Measurements from ENCODE around the gene LRRC74B.
"Not testable (repeated sequence)": the region's sequence is repeated elsewhere in the genome, so short reads cannot be mapped to it uniquely, and the experiment has no call there.

The LRRC74B gene

GRCh38 chr22:21054046-21054713 lies 8.4 kb downstream of the LRRC74B start:
- DNase-seq (ENCODE audit: low read depth in 2 of 2, low spot score in 1 of 2), result no peak

- no peak for DNase-seq (ENCODE audit: low read depth in 2 of 2, low spot score in 1 of 2)
These were observed 9.2 kb downstream of the LRRC74B start for GRCh38 chr22:21054714-21055563.

DNA sequence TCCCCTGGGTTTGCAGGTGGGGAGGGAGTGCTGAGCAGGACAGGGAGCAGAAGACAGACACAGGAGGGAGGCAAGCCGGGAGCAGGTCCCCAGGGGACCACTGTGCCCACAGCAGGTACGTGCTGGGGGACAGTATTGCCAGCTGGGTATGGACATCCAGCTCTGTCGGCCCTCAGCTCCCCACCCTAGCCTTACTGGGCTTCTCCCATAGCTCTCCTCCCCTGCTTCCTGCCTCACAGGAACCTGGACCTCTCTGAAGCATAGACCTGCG lies 9.8 kb downstream of the LRRC74B start:
- no peak for DNase-seq (ENCODE audit: low read depth in 2 of 2, low spot score in 1 of 2)

DNA sequence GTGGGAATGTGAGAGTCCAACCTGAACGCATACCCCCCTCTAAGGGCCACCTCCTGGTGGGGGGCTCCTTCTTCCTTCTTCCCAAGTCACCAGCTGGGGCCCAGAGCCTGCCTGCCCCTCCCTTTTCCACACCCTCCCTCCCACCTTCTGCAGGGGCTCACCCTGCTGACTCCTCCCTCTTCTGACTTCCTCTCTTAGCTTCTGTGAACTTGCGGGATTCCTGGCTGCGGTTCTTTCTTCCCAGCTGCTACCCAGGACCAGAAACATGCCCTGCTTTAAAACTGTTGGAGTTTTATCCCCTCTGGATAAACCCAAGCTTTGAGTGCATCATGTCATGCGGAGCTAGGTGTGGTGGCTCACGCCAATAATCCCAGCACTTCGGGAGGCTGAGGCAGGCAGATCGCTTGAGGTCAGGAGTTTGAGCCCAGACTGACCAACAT lies 10.2 kb downstream of the LRRC74B start:
- DNase-seq (ENCODE audit: low read depth in 2 of 2, low spot score in 1 of 2), result no peak

DNA sequence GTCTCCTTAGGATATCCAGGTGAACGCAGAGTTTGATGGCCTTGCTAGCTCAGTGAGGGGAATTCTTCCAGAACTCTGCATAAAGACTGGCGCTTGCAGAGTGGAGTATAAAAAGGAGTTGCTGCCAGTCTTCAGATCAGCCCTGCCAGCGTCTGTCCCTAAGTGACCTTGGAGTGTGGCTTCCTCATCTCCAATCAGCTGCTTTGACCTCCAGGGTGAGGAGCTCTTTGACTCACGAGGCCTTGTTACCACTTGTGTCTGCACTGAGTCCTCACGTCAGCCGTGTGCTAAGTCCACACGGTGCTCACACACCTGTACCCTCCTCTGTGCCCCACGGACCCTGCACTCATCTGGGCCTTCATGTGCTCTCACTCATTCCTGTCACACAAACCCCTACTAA lies 14.6 kb downstream of the LRRC74B start:
- not testable (repeated sequence) for DNase-seq (ENCODE audit: low read depth in 2 of 2, low spot score in 1 of 2)

GRCh38 chr22:21061660-21062321 lies 16.0 kb downstream of the LRRC74B start:
- DNase-seq (ENCODE audit: low read depth in 2 of 2, low spot score in 1 of 2), result not testable (repeated sequence)

DNA sequence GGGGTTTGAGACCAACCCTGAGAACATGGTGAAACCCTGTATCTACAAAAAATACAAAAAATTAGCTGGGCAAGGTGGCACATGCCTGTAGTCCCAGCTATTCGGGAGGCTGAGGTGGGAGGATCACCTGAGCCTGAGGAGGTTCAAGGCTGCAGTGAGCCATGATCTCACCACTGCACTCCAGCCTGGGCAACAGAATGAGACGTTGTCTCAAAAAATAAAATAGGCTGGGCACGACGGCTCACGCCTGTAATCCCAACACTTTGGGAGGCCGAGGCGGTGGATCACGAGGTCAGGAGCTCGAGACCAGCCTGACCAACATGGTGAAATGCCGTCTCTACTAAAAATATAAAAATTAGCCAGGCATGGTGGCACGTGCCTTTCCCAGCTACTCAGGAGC lies 18.7 kb downstream of the LRRC74B start:
- DNase-seq (ENCODE audit: low read depth in 2 of 2, low spot score in 1 of 2), result not testable (repeated sequence)

DNA sequence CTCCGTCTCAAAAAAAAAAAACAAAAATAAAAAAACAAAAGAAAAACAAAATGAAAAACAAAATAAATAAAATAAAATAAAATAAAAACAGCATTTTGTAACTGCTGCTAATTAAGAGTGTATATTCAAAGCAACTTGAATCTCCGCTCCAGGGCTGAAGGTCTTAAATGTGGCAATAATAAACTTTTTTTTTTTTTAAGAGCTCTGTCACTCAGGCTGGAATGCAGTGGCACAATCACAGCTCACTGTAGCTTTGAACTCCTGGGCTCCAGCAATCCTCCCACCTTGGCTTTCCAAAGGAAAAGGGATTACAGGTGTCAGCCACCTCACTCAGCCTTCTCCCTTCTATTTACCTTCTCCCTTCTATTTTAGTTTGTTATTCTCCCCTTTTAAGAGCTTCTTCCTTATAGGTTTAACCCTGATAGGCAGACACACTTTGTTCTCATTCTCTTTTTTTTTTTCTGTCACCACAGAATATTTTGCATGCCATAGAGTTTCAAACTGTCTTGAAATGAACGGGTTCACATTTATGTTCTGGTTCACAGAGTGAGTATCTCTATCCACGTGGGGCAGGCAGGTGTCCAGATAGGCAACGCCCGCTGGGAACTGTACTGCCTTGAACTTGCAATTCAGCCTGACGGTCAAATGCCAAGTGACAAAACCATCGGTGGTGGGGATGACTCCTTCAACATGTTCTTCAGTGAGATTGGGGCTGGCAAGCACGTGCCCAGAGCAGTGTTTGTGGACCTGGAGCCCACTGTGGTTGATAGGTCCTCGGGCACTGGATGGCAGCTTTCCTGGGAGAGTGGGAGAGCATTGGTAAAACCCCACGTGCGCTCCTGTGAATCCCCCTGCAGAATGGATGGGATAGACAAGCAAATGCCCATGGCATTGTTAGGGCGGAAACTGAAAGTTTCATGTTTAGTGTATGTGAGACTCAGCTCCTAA lies 19.4 kb downstream of the LRRC74B start:
- DNase-seq (ENCODE audit: low read depth in 2 of 2, low spot score in 1 of 2), result no peak

GRCh38 chr22:21067075-21067900 lies 21.5 kb downstream of the LRRC74B start:
- no peak for DNase-seq (ENCODE audit: low read depth in 2 of 2, low spot score in 1 of 2)

GRCh38 chr22:21067901-21068680 lies 22.3 kb downstream of the LRRC74B start:
- DNase-seq (ENCODE audit: low read depth in 2 of 2, low spot score in 1 of 2), result no peak

- DNase-seq (ENCODE audit: low read depth in 2 of 2, low spot score in 1 of 2), result no peak
These were observed 23.0 kb downstream of the LRRC74B start for GRCh38 chr22:21068681-21069276.

DNA sequence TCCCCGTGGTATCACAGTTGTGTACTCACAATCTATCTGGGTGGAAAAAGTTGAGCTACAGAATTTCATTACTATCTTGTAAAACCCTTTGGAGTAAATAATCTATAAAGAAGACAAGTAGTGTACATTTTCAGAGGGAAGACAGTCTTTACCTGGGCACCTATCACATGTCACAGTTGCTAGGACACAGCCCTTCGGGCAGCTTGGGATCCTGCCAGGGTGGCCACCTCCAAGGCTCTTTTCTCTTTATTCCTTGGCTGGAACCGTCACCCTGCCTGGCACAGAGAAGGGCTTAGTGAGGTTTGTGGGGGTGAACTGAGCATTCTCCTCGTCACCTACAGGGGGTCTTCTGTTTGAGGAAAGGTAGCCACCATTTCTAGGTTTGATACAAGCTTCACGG lies 23.6 kb downstream of the LRRC74B start:
- DNase-seq (ENCODE audit: low read depth in 2 of 2, low spot score in 1 of 2), result no peak

DNA sequence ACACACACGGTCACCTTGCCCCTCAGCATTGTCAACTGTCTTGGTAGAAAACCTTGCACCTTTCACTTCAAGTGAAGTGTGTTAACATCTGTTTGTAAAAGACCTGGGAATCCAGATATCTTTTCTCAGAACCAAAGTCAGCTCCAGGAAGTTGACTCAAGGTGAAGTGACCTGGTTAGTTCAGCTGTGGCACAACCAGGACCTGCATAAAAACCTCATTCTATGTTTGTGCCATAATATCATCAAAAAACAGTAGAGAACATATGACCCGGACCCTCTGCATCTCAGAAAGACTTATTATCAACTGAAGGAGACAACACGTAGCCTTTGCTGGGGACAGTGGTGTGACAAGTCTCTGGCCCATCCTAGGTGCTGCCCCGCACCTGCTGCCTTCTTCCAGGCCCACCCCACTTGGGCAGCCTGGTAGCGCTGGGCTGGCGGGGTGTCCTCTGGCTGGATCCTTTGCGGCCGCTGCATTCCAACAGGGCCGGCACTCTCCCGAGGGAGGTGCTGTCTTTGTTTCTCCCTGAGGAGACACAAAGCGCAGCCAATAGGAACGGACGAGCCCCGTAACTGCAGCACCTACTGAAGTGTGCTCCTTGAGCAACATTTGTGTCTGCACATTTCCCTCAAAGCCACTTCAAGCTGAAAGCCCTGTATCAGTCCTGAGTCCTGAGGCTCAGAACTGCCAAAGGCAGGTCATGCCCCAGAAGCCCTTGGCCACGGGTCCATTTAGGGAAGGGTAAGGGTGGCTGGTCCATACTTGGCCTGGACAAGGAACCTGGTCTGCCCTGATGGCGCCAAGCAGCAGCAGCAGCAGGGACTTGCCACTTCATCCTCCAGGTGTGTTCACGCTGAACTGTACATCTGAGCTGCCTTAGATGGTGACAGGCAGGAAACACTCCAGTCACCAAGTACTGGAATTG lies 25.2 kb downstream of the LRRC74B start:
- no peak for DNase-seq (ENCODE audit: low read depth in 2 of 2, low spot score in 1 of 2)

GRCh38 chr22:21071796-21072195 lies 26.1 kb downstream of the LRRC74B start:
- DNase-seq (ENCODE audit: low read depth in 2 of 2, low spot score in 1 of 2), result not testable (repeated sequence)

DNA sequence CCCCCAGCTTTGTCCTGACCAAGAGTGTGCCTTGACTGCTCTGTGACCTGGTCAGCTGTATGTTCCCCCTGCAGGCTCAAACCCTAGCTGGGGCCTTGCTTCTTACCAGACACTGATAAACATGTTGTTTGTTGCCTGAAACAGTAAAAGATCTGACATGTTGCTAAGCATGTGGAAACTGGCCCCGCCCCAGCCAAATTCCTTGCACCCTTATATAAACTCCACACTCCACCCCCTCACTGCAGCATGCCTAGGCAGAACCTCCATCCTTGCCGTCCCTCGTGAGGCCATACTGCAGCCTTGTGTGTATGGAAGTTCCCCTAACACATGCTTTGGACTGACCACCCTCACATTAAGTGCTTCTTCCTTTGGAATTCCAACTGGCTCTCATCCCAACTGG lies 27.3 kb downstream of the LRRC74B start:
- DNase-seq (ENCODE audit: low read depth in 2 of 2, low spot score in 1 of 2), result no peak

DNA sequence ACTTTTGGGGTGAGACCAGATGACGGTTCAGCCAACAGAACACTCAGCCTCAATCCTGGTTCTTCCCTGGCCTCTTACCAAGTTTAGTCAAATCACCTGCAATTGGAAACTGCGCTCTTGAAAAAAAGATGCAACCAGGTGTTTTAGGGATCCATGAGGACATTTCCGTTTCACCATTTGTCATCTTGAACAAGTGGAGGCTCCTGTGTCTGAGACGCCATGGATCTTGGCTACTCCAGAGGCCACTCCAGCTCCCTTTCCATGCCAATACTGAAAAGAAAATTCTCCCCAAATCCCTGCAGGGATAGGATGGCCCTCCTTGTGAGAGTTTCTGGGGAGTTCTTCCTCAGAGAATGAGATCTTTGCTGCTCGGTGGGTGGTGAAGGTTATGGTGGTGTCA lies 27.7 kb downstream of the LRRC74B start:
- no peak for DNase-seq (ENCODE audit: low read depth in 2 of 2, low spot score in 1 of 2)

- no peak for DNase-seq (ENCODE audit: low read depth in 2 of 2, low spot score in 1 of 2)
These were observed 28.5 kb downstream of the LRRC74B start for GRCh38 chr22:21074102-21074715.
